NCI-H2107 treated with DMSO at 0.1 percent for 48 hours (cell line): Measurements from ENCODE around the gene UBTF.
"Not testable (repeated sequence)": the region's sequence is repeated elsewhere in the genome, so short reads cannot be mapped to it uniquely, and the experiment has no call there.

Source experiments
- DNase-seq: peaks from one replicate; lab custom pipeline; 2025; ENCODE audit not compliant: unreplicated experiment; lab: John Stamatoyannopoulos, UW

The UBTF gene

GRCh38 chr17:44247440-44247841 lies 28.0 kb upstream of the UBTF start:
- no peak for DNase-seq

GRCh38 chr17:44241106-44241624 lies 21.7 kb upstream of the UBTF start:
- no peak for DNase-seq

- DNase-seq = not testable (repeated sequence)
These were observed 18.4 kb upstream of the UBTF start for GRCh38 chr17:44237886-44238285.

GRCh38 chr17:44236444-44236991 lies 17.0 kb upstream of the UBTF start:
- no peak for DNase-seq

- DNase-seq = no peak
These were observed 16.1 kb upstream of the UBTF start for GRCh38 chr17:44235583-44235936.

- DNase-seq = no peak
These were observed 14.1 kb upstream of the UBTF start for GRCh38 chr17:44233582-44233981.

- no peak for DNase-seq
These were observed 12.6 kb upstream of the UBTF start for GRCh38 chr17:44232061-44232460.

- no peak for DNase-seq
These were observed 10.7 kb upstream of the UBTF start for GRCh38 chr17:44230140-44230539.

GRCh38 chr17:44229090-44229489 lies 9.6 kb upstream of the UBTF start:
- DNase-seq = no peak

- no peak for DNase-seq
These were observed 4.1 kb upstream of the UBTF start for GRCh38 chr17:44223541-44224071.

- DNase-seq = peak; percentile 61
These were observed 2.8 kb upstream of the UBTF start for GRCh38 chr17:44222112-44222869.

GRCh38 chr17:44221862-44222111 lies 2.3 kb upstream of the UBTF start:
- DNase-seq = no peak

- peak; percentile 83 for DNase-seq
These were observed 1.8 kb upstream of the UBTF start for GRCh38 chr17:44221084-44221861.

- no peak for DNase-seq
These were observed 973 bp upstream of the UBTF start for GRCh38 chr17:44220213-44221083.

GRCh38 chr17:44219108-44219615 lies 313 bp downstream of the UBTF start:
- DNase-seq = no peak

GRCh38 chr17:44218344-44219107 lies 949 bp downstream of the UBTF start:
- peak; percentile 22 for DNase-seq

GRCh38 chr17:44217738-44218343 lies 1.6 kb downstream of the UBTF start:
- no peak for DNase-seq

GRCh38 chr17:44216694-44217093 lies 2.8 kb downstream of the UBTF start:
- DNase-seq = no peak

GRCh38 chr17:44216173-44216572 lies 3.3 kb downstream of the UBTF start:
- no peak for DNase-seq

GRCh38 chr17:44214896-44215295 lies 4.6 kb downstream of the UBTF start:
- no peak for DNase-seq
